PC-9 (cell line): Measurements from ENCODE around the gene GSTA4. TPM values are rescaled to one million over a fixed set of nuclear protein-coding genes. Genes with fewer than 3 reads are reported as not detected.

Experiments
- BruUV-seq: library from RNA; stranded (reverse); fragments of 400-500 nt; replicated peaks from 2 replicates; lab custom pipeline; 2021; lab: Mats Ljungman, UMichigan
- CTCF ChIA-PET: fragments of 300-600 bp; sonication (Branson Sonifier 250); formaldehyde crosslinking; loops from one replicate; lab custom pipeline; 2022; ENCODE audit warnings: antibody characterized with exemption; lab: Charles Lee
- POLR2A ChIA-PET: fragments of 300-600 bp; sonication (Branson Sonifier 250); formaldehyde crosslinking; loops from one replicate; lab custom pipeline; 2022; ENCODE audit warnings: antibody characterized with exemption; ENCODE audit not compliant: unreplicated experiment; lab: Charles Lee
- DNase-seq, 2 experiments: peaks; one replicate each; pipeline versions ENCODE4 v3.0.0 to v3.0.0-alpha.2; 2015 to 2022; ENCODE audit warnings: mixed read lengths in 1 of 2
- H2AFZ ChIP-seq: fragments of 200-600 bp; sonication (generic); 2 replicates; pipeline ENCODE4 v1.8.1; 2017; ENCODE audit warnings: antibody characterized with exemption
- H3F3A ChIP-seq: fragments of 200-600 bp; sonication (generic); 2 replicates; pipeline ENCODE4 v1.8.1; 2017; ENCODE audit warnings: antibody characterized with exemption, mild to moderate bottlenecking, low read depth; ENCODE audit not compliant: insufficient read depth
- H3K27ac ChIP-seq: fragments of 200-600 bp; sonication (generic); 2 replicates; pipeline ENCODE4 v1.6.1; 2016; ENCODE audit warnings: mixed run types
- H3K27me3 ChIP-seq: fragments of 200-600 bp; sonication (generic); 2 replicates; pipeline ENCODE4 v1.6.1; 2016; ENCODE audit warnings: low read depth, mixed run types; ENCODE audit not compliant: insufficient read depth
- H3K36me3 ChIP-seq: fragments of 200-600 bp; sonication (generic); 2 replicates; pipeline ENCODE4 v1.6.1; 2016; ENCODE audit warnings: low read depth, mixed run types
- H3K4me1 ChIP-seq: fragments of 200-600 bp; sonication (generic); replicated peaks from 2 replicates; pipeline ENCODE4 v1.6.1; 2016; ENCODE audit warnings: mixed run types; ENCODE audit not compliant: insufficient read depth
- H3K4me2 ChIP-seq: fragments of 200-600 bp; sonication (generic); 2 replicates; pipeline ENCODE4 v1.6.1; 2017; ENCODE audit warnings: mixed run types
- H3K4me3 ChIP-seq: fragments of 200-600 bp; sonication (generic); 2 replicates; pipeline ENCODE4 v1.6.1; 2016; ENCODE audit warnings: mixed run types
- H3K79me2 ChIP-seq: fragments of 200-600 bp; sonication (generic); 2 replicates; pipeline ENCODE4 v1.6.1; 2017; ENCODE audit warnings: low read depth, mixed run types
- H3K9me2 ChIP-seq: fragments of 200-600 bp; sonication (generic); 2 replicates; pipeline ENCODE4 v1.8.1; 2017; ENCODE audit warnings: mild to moderate bottlenecking; ENCODE audit not compliant: insufficient read depth
- H3K9me3 ChIP-seq: fragments of 200-600 bp; sonication (generic); 2 replicates; pipeline ENCODE4 v1.8.1; 2016; ENCODE audit warnings: low read depth; ENCODE audit not compliant: insufficient read depth
- H4K20me1 ChIP-seq: fragments of 200-600 bp; sonication (generic); 2 replicates; pipeline ENCODE4 v1.8.1; 2017; ENCODE audit not compliant: insufficient read depth
- EZH2 ChIP-seq: fragments of 200-600 bp; sonication (generic); IDR thresholded peaks from 2 replicates; pipeline ENCODE4 v1.8.0; 2017; ENCODE audit warnings: antibody characterized with exemption, low read depth
- intact Hi-C: fragments of 100-400 bp; cut with micrococcal nuclease; formaldehyde crosslinking; loops from one replicate; pipeline ENCODE4 v1.10.0; 2022; ENCODE audit not compliant: unreplicated experiment
- total RNA-seq: library from RNA; stranded (reverse); gene quantifications from 2 replicates; pipeline ENCODE4 v1.2.3, GENCODE V29; 2021
- TF ChIP-seq, protein P1 (sequence below): fragments of 200-600 bp; sonication (generic); conservative IDR thresholded peaks from 2 replicates; pipeline ENCODE4 v1.6.1; 2017; ENCODE audit warnings: mixed run types, antibody characterized with exemption, mild to moderate bottlenecking, moderate library complexity

GSTA4 gene
- total RNA-seq, 1 experiment from 2014 or later = 3.4 TPM

GRCh38 chr6:53033764-53034163 is 38.7 kb upstream of the GSTA4 start:
- POLR2A ChIA-PET = no interaction called here
- no TSS peak for BruUV-seq
- no peak for TF ChIP-seq EZH2
- TF ChIP-seq, protein P1, sequence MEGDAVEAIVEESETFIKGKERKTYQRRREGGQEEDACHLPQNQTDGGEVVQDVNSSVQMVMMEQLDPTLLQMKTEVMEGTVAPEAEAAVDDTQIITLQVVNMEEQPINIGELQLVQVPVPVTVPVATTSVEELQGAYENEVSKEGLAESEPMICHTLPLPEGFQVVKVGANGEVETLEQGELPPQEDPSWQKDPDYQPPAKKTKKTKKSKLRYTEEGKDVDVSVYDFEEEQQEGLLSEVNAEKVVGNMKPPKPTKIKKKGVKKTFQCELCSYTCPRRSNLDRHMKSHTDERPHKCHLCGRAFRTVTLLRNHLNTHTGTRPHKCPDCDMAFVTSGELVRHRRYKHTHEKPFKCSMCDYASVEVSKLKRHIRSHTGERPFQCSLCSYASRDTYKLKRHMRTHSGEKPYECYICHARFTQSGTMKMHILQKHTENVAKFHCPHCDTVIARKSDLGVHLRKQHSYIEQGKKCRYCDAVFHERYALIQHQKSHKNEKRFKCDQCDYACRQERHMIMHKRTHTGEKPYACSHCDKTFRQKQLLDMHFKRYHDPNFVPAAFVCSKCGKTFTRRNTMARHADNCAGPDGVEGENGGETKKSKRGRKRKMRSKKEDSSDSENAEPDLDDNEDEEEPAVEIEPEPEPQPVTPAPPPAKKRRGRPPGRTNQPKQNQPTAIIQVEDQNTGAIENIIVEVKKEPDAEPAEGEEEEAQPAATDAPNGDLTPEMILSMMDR = no peak

GRCh38 chr6:53032849-53033248 is 37.8 kb upstream of the GSTA4 start:
- POLR2A ChIA-PET = no interaction called here
- Histone ChIP-seq H3K9me2 (no peaks in the 10 kb centered on the region), H3K4me1 (no peaks in the 10 kb centered on the region), H3K79me2 (no peaks in the 10 kb centered on the region), H3K4me2 (no peak overlapping the region), H3K27me3 (no peaks in the 10 kb centered on the region), H2AFZ (no peak overlapping the region), H3K27ac (no peak overlapping the region), H3K4me3 (no peak overlapping the region), H3K9me3 (no peaks in the 10 kb centered on the region), H3K36me3 (no peaks in the 10 kb centered on the region), H3F3A (no peaks in the 10 kb centered on the region), H4K20me1 (no peaks in the 10 kb centered on the region)
- intact Hi-C loops = no loop called here
- no TSS peak for BruUV-seq
- no peak for DNase-seq
- CTCF ChIA-PET = no interaction called here
- TF ChIP-seq, protein P1 = no peak
- no peak for TF ChIP-seq EZH2

More at GRCh38 chr6:53033764-53034163, 38.7 kb upstream of the GSTA4 start:
- intact Hi-C loops = no loop called here
- no peaks in the 10 kb centered on the region for H4K20me1 ChIP-seq
- no peaks in the 10 kb centered on the region for H3K9me3 ChIP-seq
- H3K4me3 ChIP-seq = no peak overlapping the region
- H3K79me2 ChIP-seq = no peaks in the 10 kb centered on the region
- H2AFZ ChIP-seq = no peak overlapping the region
- CTCF ChIA-PET = no interaction called here
- no peaks in the 10 kb centered on the region for H3K9me2 ChIP-seq
- no peaks in the 10 kb centered on the region for H3K36me3 ChIP-seq
- no peaks in the 10 kb centered on the region for H3K27me3 ChIP-seq
- no peak for DNase-seq
- H3K27ac ChIP-seq = no peak overlapping the region
- H3K4me1 ChIP-seq = no peaks in the 10 kb centered on the region
- H3F3A ChIP-seq = no peaks in the 10 kb centered on the region
- H3K4me2 ChIP-seq = no peak overlapping the region

DNA sequence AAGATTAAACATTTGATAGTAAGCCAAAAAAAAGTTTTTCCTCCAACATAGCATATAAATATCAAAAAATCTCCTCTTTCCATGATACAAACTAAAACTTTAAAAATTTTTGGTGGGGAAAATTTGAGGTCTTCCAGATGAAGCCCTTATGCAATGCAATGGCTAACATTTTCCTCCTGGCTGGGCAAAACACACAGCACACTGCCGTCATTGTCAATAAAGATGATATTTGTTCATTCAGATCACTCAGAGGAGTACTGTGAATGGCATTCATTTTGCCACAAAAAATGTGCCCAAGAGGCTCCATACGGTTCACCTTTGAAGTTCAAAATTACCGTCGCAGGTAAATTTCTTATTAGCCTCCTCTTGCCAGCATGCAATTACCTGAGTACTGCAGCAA is 36.2 kb upstream of the GSTA4 start:
- no peak overlapping the region for H2AFZ ChIP-seq
- no peak overlapping the region for H3K4me3 ChIP-seq
- no peaks in the 10 kb centered on the region for H3K9me3 ChIP-seq
- H3K36me3 ChIP-seq = no peaks in the 10 kb centered on the region
- no peaks in the 10 kb centered on the region for H3F3A ChIP-seq
- H3K27me3 ChIP-seq = no peaks in the 10 kb centered on the region
- no peak overlapping the region for H3K27ac ChIP-seq
- H3K79me2 ChIP-seq = no peaks in the 10 kb centered on the region
- no TSS peak for BruUV-seq
- POLR2A ChIA-PET = no interaction called here
- intact Hi-C loops = no loop called here
- H3K4me1 ChIP-seq = no peaks in the 10 kb centered on the region
- DNase-seq = no peak
- no peak for TF ChIP-seq EZH2
- TF ChIP-seq, protein P1 = no peak
- CTCF ChIA-PET = no interaction called here
- H3K9me2 ChIP-seq = no peaks in the 10 kb centered on the region
- H4K20me1 ChIP-seq = no peaks in the 10 kb centered on the region
- H3K4me2 ChIP-seq = no peak overlapping the region
